H1 (cell line): ENCODE results near the gene CES3. TPM values are rescaled to one million over a fixed set of nuclear protein-coding genes. Genes with fewer than 3 reads are reported as not detected.

Source experiments
- CREB1 ChIP-seq: IDR thresholded peaks from 2 replicates; pipeline ENCODE4 v1.6.1; 2012; ENCODE audit warnings: inconsistent platforms
- EGR1 ChIP-seq: IDR thresholded peaks from 2 replicates; pipeline ENCODE4 v1.6.1; 2011; ENCODE audit warnings: low read depth, low read length, borderline replicate concordance
- EP300 ChIP-seq, 2 experiments: IDR thresholded peaks; 1 replicate in 1 of 2; 2 replicates in 1 of 2; pipeline ENCODE4 v1.6.1; 2011 to 2012; ENCODE audit warnings: low read depth in 2 of 2, low read length in 2 of 2, mild to moderate bottlenecking in 2 of 2, borderline replicate concordance in 1 of 2, inconsistent platforms in 1 of 2, moderate library complexity in 1 of 2
- JUND ChIP-seq: IDR thresholded peaks from 2 replicates; pipeline ENCODE4 v1.6.1; 2011; ENCODE audit warnings: mild to moderate bottlenecking, improper control_type of control experiment, low read length
- KDM1A ChIP-seq: fragments of 200-600, 300-600 bp; sonication (generic); IDR thresholded peaks from 2 replicates; pipeline ENCODE4 v1.7.1; 2016; ENCODE audit warnings: mild to moderate bottlenecking, low read length, borderline replicate concordance
- KDM4A ChIP-seq: IDR thresholded peaks from one replicate; pipeline ENCODE4 v1.7.1; 2012; ENCODE audit warnings: low read depth, mild to moderate bottlenecking, moderate library complexity, low read length, inconsistent platforms; ENCODE audit not compliant: severe bottlenecking
- PHF8 ChIP-seq: fragments of 200-600 bp; sonication (generic); conservative IDR thresholded peaks from 2 replicates; pipeline ENCODE4 v1.7.1; 2012; ENCODE audit warnings: low read depth, mild to moderate bottlenecking, inconsistent platforms, low read length, moderate library complexity
- POLR2A ChIP-seq, 2 experiments: IDR thresholded peaks; 1 replicate in 1 of 2; 2 replicates in 1 of 2; pipeline ENCODE4 v1.6.1; 2011; ENCODE audit warnings: low read depth in 2 of 2, low read length in 2 of 2, mild to moderate bottlenecking in 2 of 2; ENCODE audit errors: control extremely low read depth in 1 of 2
- POU5F1 ChIP-seq: IDR thresholded peaks from 2 replicates; pipeline ENCODE4 v1.6.1; 2011; ENCODE audit warnings: low read depth, mild to moderate bottlenecking, low read length, moderate library complexity
- RAD21 ChIP-seq, 2 experiments: IDR thresholded peaks in 1 of 2; conservative IDR thresholded peaks in 1 of 2; 2 replicates each; pipeline ENCODE4 v1.6.1; 2011; ENCODE audit warnings: low read depth in 2 of 2, low read length in 2 of 2, improper control_type of control experiment in 1 of 2, inconsistent platforms in 1 of 2, mild to moderate bottlenecking in 1 of 2, moderate library complexity in 1 of 2
- RXRA ChIP-seq: IDR thresholded peaks from 2 replicates; pipeline ENCODE4 v1.6.1; 2011; ENCODE audit warnings: low read depth, mild to moderate bottlenecking, low read length, moderate library complexity; ENCODE audit not compliant: insufficient read depth
- SIN3A ChIP-seq, 2 experiments: IDR thresholded peaks in 1 of 2; conservative IDR thresholded peaks in 1 of 2; 2 replicates each; pipeline ENCODE4 v1.6.1; 2011 to 2012; ENCODE audit warnings: low read length in 2 of 2, improper control_type of control experiment in 1 of 2, low read depth in 1 of 2, mild to moderate bottlenecking in 1 of 2
- SP1 ChIP-seq: IDR thresholded peaks from 2 replicates; pipeline ENCODE4 v1.6.1; 2011; ENCODE audit warnings: low read depth, low read length
- polyA plus RNA-seq, 7 experiments: library from polyadenylated mRNA; depleted of rRNA in 3 of 7; stranded (reverse) in 5 of 7; unstranded in 2 of 7; fragments of >200 nt in 5 of 7; fragments of 200-250 nt in 2 of 7; gene quantifications; 1 replicate in 5 of 7; 2 replicates in 1 of 7; 4 replicates in 1 of 7; pipeline versions ENCODE4 v1.2.1 to v1.2.3, GENCODE V29; 2011 to 2013; ENCODE audit warnings: missing spikeins in 2 of 7, mixed read lengths in 2 of 7
- total RNA-seq: library from RNA; stranded (reverse); fragmentation: NEBNext Ultra II Directional; extraction: Animal tissue kit (Norgen Biotek cat#: 25700); gene quantifications from 2 replicates; pipeline ENCODE4 v1.2.1, GENCODE V29; 2021
- TF ChIP-seq, protein P1 (sequence below): IDR thresholded peaks from 2 replicates; pipeline ENCODE4 v1.6.1; 2012; ENCODE audit warnings: low read length, inconsistent platforms
- TF ChIP-seq, protein P2 (sequence below), 3 experiments: IDR thresholded peaks; 1 replicate in 2 of 3; 2 replicates in 1 of 3; pipeline versions ENCODE4 v1.5.1 to v1.6.1; 2011; ENCODE audit warnings: low read length in 3 of 3, mild to moderate bottlenecking in 3 of 3, inconsistent platforms in 2 of 3, low read depth in 1 of 3, moderate library complexity in 1 of 3; ENCODE audit not compliant: insufficient read depth in 1 of 3; ENCODE audit errors: control extremely low read depth in 1 of 3

The CES3 gene
- total and polyA plus RNA-seq, 2 of the 8 experiments (the other 6 are each of a cell fraction or from before 2014, with no cell fraction given) = 1.6 to 2.2 TPM

- TF ChIP-seq, protein P1, sequence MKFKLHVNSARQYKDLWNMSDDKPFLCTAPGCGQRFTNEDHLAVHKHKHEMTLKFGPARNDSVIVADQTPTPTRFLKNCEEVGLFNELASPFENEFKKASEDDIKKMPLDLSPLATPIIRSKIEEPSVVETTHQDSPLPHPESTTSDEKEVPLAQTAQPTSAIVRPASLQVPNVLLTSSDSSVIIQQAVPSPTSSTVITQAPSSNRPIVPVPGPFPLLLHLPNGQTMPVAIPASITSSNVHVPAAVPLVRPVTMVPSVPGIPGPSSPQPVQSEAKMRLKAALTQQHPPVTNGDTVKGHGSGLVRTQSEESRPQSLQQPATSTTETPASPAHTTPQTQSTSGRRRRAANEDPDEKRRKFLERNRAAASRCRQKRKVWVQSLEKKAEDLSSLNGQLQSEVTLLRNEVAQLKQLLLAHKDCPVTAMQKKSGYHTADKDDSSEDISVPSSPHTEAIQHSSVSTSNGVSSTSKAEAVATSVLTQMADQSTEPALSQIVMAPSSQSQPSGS = no peak
- TF ChIP-seq CREB1 (no peak), RXRA (no peak), POLR2A (IDR thresholded peaks at IDR 0.05; ENCODE audit: control extremely low read depth in 1 of 2, low read depth in 2 of 2, low read length in 2 of 2) (no peak), EP300 (IDR thresholded peaks at IDR 0.05; ENCODE audit: borderline replicate concordance in 1 of 2, low read depth in 2 of 2, low read length in 2 of 2) (no peak), EGR1 (no peak), POU5F1 (no peak), RAD21 (IDR thresholded peaks at IDR 0.05 in 1 of 2, conservative IDR thresholded peaks at IDR 0.05 in 1 of 2; ENCODE audit: low read depth in 2 of 2, low read length in 2 of 2) (peak; percentile 99 to 100), SIN3A (conservative IDR thresholded peaks at IDR 0.05 in 1 of 2, IDR thresholded peaks at IDR 0.05 in 1 of 2; ENCODE audit: low read depth in 1 of 2, low read length in 2 of 2) (no peak), KDM4A (no peak), KDM1A (no peak), JUND (no peak; the same call in 1 of the 2 replicates), PHF8 (no peak), SP1 (no peak)
- TF ChIP-seq, protein P2, sequence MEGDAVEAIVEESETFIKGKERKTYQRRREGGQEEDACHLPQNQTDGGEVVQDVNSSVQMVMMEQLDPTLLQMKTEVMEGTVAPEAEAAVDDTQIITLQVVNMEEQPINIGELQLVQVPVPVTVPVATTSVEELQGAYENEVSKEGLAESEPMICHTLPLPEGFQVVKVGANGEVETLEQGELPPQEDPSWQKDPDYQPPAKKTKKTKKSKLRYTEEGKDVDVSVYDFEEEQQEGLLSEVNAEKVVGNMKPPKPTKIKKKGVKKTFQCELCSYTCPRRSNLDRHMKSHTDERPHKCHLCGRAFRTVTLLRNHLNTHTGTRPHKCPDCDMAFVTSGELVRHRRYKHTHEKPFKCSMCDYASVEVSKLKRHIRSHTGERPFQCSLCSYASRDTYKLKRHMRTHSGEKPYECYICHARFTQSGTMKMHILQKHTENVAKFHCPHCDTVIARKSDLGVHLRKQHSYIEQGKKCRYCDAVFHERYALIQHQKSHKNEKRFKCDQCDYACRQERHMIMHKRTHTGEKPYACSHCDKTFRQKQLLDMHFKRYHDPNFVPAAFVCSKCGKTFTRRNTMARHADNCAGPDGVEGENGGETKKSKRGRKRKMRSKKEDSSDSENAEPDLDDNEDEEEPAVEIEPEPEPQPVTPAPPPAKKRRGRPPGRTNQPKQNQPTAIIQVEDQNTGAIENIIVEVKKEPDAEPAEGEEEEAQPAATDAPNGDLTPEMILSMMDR (IDR thresholded peaks at IDR 0.05; ENCODE audit: control extremely low read depth in 1 of 3, insufficient read depth in 1 of 3, low read depth in 1 of 3, low read length in 3 of 3) = peak; percentile 94 to 98 (median 97)
These were observed 16.5 kb downstream of the CES3 start (continued) for GRCh38 chr16:66977341-66978113.
